Measurements from ENCODE around the gene ZCCHC24. TPM values are rescaled to one million over a fixed set of nuclear protein-coding genes. Genes with fewer than 3 reads are reported as not detected.

ZCCHC24 gene
- total RNA-seq, 1 donor from 2014 or later: 5.9 TPM

GRCh38 chr10:79442171-79443040 is 3.0 kb downstream of the ZCCHC24 start:
- peaks cover 26% of the 10 kb centered on the region for H3K4me1 Mint-ChIP-seq
- H3K27ac Mint-ChIP-seq: no peak overlapping the region
- Histone ChIP-seq H3K27ac (no peak overlapping the region), H2AFZ (replicated peaks) (no peak overlapping the region), H3K4me1 (peaks cover 17% of the 10 kb centered on the region), H3K27me3 (peaks cover 18% of the 10 kb centered on the region), H3F3A (ENCODE audit: low read depth) (peaks cover 16% of the 10 kb centered on the region), H3K4me2 (no peak overlapping the region), H3K79me2 (ENCODE audit: low read depth) (peaks cover 5% of the 10 kb centered on the region), H3K36me3 (no peaks in the 10 kb centered on the region), H3K9me3 (ENCODE audit: low read depth) (no peaks in the 10 kb centered on the region), H4K20me1 (ENCODE audit: low read depth) (peaks cover 31% of the 10 kb centered on the region), H3K4me3 (no peak overlapping the region), H3K9ac (no peak overlapping the region)
- DNase-seq (ENCODE audit: low spot score): no peak
- H3K4me3 Mint-ChIP-seq: no peak overlapping the region
- H3K36me3 Mint-ChIP-seq: peaks cover 3% of the 10 kb centered on the region
- TF ChIP-seq EZH2 (IDR thresholded peaks at IDR 0.05) (no peak), EZH2phosphoT487 (IDR thresholded peaks at IDR 0.05) (no peak)
- TF ChIP-seq, protein P1, sequence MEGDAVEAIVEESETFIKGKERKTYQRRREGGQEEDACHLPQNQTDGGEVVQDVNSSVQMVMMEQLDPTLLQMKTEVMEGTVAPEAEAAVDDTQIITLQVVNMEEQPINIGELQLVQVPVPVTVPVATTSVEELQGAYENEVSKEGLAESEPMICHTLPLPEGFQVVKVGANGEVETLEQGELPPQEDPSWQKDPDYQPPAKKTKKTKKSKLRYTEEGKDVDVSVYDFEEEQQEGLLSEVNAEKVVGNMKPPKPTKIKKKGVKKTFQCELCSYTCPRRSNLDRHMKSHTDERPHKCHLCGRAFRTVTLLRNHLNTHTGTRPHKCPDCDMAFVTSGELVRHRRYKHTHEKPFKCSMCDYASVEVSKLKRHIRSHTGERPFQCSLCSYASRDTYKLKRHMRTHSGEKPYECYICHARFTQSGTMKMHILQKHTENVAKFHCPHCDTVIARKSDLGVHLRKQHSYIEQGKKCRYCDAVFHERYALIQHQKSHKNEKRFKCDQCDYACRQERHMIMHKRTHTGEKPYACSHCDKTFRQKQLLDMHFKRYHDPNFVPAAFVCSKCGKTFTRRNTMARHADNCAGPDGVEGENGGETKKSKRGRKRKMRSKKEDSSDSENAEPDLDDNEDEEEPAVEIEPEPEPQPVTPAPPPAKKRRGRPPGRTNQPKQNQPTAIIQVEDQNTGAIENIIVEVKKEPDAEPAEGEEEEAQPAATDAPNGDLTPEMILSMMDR (IDR thresholded peaks at IDR 0.05): no peak
- no peaks in the 10 kb centered on the region for H3K9me3 Mint-ChIP-seq
- peaks cover 9% of the 10 kb centered on the region for H3K27me3 Mint-ChIP-seq (ENCODE audit: insufficient read depth, low read depth)

DNA sequence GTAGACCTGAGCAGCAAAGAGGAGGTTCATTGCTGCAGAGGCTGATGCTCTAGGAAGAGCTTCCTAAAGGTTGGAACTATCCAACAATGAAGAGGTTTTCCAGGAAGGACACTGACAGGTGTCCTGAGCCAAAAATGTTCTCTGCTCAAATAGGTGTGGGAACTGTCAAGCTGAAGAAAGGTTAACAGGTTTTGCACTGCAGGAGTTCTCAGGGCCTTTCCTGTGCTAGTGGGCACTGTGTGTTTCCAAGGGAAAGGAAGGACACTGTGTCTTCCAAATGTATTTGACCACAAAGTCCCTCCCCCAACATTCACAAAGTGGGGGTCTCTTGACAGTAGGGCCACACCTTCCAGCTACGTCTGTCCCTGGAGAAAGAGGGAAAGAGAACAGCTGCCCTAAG is 4.0 kb downstream of the ZCCHC24 start:
- Mint-ChIP-seq H3K9me3 (no peaks in the 10 kb centered on the region), H3K27ac (no peak overlapping the region), H3K4me3 (no peak overlapping the region), H3K4me1 (peaks cover 20% of the 10 kb centered on the region), H3K27me3 (ENCODE audit: insufficient read depth, low read depth) (peaks cover 4% of the 10 kb centered on the region), H3K36me3 (peaks cover 3% of the 10 kb centered on the region)
- TF ChIP-seq EZH2 (IDR thresholded peaks at IDR 0.05): no peak
- no peak for TF ChIP-seq EZH2phosphoT487 (IDR thresholded peaks at IDR 0.05)
- TF ChIP-seq, protein P1 (IDR thresholded peaks at IDR 0.05): no peak
- H3K79me2 ChIP-seq (ENCODE audit: low read depth): peaks cover 5% of the 10 kb centered on the region
- no peak overlapping the region for H3K9ac ChIP-seq
- H3K9me3 ChIP-seq (ENCODE audit: low read depth): no peaks in the 10 kb centered on the region
- H3K4me3 ChIP-seq: no peak overlapping the region
- no peak overlapping the region for H2AFZ ChIP-seq (replicated peaks)
- peaks cover 34% of the 10 kb centered on the region for H4K20me1 ChIP-seq (ENCODE audit: low read depth)
- H3F3A ChIP-seq (ENCODE audit: low read depth): peaks cover 9% of the 10 kb centered on the region
- H3K4me1 ChIP-seq: peaks cover 10% of the 10 kb centered on the region
- H3K27me3 ChIP-seq: peaks cover 8% of the 10 kb centered on the region
- no peak overlapping the region for H3K4me2 ChIP-seq
- H3K27ac ChIP-seq: no peak overlapping the region
- H3K36me3 ChIP-seq: no peaks in the 10 kb centered on the region
- no peak for DNase-seq (ENCODE audit: low spot score)

DNA sequence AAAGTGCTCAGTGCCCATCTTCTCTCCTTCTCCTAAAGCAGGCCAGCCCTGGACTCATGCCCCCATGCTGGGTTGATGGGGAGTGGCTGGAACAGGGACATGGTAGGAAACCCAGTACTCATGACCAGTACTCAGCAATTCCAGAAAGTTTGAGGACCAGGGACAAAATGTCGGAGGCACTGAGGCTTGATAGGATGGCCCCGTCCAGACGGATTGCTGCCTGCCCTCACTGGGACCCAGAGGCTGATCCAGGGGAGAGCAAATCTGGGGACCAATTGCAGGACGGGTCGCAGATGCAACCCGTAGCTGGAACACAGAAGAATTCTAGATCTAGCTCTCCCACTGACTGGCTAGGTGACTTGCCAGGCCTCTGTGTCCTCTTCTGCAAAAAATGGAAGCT is 5.1 kb downstream of the ZCCHC24 start:
- TF ChIP-seq EZH2phosphoT487 (IDR thresholded peaks at IDR 0.05) (no peak), EZH2 (IDR thresholded peaks at IDR 0.05) (no peak)
- TF ChIP-seq, protein P1 (IDR thresholded peaks at IDR 0.05): no peak
- Histone ChIP-seq H3K9ac (no peak overlapping the region), H3K79me2 (ENCODE audit: low read depth) (peaks cover 5% of the 10 kb centered on the region), H3K27ac (no peak overlapping the region), H3K4me1 (peaks cover 20% of the 10 kb centered on the region), H3K9me3 (ENCODE audit: low read depth) (no peaks in the 10 kb centered on the region), H3K4me3 (no peak overlapping the region), H3K36me3 (no peaks in the 10 kb centered on the region), H3K4me2 (no peak overlapping the region), H3F3A (ENCODE audit: low read depth) (peaks cover 3% of the 10 kb centered on the region), H4K20me1 (ENCODE audit: low read depth) (peaks cover 44% of the 10 kb centered on the region), H3K27me3 (peaks cover 8% of the 10 kb centered on the region), H2AFZ (replicated peaks) (no peak overlapping the region)
- no peak for DNase-seq (ENCODE audit: low spot score)
- no peak overlapping the region for H3K27ac Mint-ChIP-seq
- H3K9me3 Mint-ChIP-seq: no peaks in the 10 kb centered on the region
- H3K4me1 Mint-ChIP-seq: peaks cover 30% of the 10 kb centered on the region
- peaks cover 3% of the 10 kb centered on the region for H3K36me3 Mint-ChIP-seq
- H3K4me3 Mint-ChIP-seq: no peak overlapping the region
- H3K27me3 Mint-ChIP-seq (ENCODE audit: insufficient read depth, low read depth): peaks cover 4% of the 10 kb centered on the region
